Epithelial cell of proximal tubule (primary cell): ENCODE measurements around the gene PPIH. TPM values are rescaled to one million over a fixed set of nuclear protein-coding genes. Genes with fewer than 3 reads are reported as not detected.
"Not testable (repeated sequence)": the region's sequence is repeated elsewhere in the genome, so short reads cannot be mapped to it uniquely, and the experiment has no call there.

Experiments used
- DNase-seq: peaks from one replicate; pipeline ENCODE4 v3.0.0-alpha.2; 2011; ENCODE audit warnings: low read depth
- H3K4me3 ChIP-seq: 2 replicates; pipeline ENCODE4 v1.5.1; 2011; ENCODE audit warnings: low read depth, mild to moderate bottlenecking, low read length
- CTCF ChIP-seq: conservative IDR thresholded peaks from 2 replicates; pipeline ENCODE4 v1.5.1; 2012; ENCODE audit warnings: low read depth, mild to moderate bottlenecking, low read length
- total RNA-seq: library from RNA; depleted of rRNA; stranded (reverse); fragments of >200 nt; gene quantifications from 2 replicates; pipeline ENCODE4 v1.2.3, GENCODE V29; 2015

The PPIH gene
- total RNA-seq, 1 donor from 2014 or later: 76.7 TPM

GRCh38 chr1:42692461-42692860 is 34.2 kb downstream of the PPIH start:
- H3K4me3 ChIP-seq: no peak overlapping the region
- no peak for TF ChIP-seq CTCF
- no peak for DNase-seq

- no peak overlapping the region for H3K4me3 ChIP-seq
- no peak for TF ChIP-seq CTCF
- no peak for DNase-seq
Observed at GRCh38 chr1:42692911-42693310, 34.7 kb downstream of the PPIH start.

- DNase-seq: no peak
- TF ChIP-seq CTCF: no peak
- H3K4me3 ChIP-seq: no peak overlapping the region
Observed at GRCh38 chr1:42698081-42698813, 40.0 kb downstream of the PPIH start.

- no peak overlapping the region for H3K4me3 ChIP-seq
- no peak for TF ChIP-seq CTCF
- no peak for DNase-seq
Observed at GRCh38 chr1:42700006-42700405, 41.8 kb downstream of the PPIH start.

DNA sequence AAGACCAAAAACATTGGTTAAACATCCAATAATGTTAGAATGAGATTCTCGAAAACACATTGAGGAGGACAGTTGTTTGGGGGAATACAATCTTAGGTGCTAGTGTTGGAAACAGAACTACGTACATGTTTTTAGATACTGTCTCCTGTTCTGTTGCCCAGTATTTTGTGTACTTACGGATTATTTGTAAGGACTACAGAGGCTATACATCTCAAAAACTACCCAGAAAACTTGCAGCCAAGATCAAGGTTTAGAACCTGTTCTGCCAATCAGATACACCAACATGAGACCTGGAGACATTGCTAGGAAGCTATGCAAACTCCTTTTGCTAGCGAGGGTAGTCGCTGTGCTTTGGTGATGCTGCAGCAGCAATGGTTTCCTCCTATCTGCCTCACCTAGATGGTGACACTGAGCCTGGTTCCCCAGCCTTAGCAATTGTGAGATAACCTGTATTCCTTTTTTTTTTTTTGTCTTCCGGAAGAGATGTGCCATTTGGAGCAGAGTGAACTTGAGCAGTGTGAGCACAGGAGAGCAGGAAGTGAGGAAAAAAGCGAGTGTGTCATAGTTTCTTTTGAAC is 45.8 kb downstream of the PPIH start:
- H3K4me3 ChIP-seq: no peak overlapping the region
- no peak for TF ChIP-seq CTCF

DNA sequence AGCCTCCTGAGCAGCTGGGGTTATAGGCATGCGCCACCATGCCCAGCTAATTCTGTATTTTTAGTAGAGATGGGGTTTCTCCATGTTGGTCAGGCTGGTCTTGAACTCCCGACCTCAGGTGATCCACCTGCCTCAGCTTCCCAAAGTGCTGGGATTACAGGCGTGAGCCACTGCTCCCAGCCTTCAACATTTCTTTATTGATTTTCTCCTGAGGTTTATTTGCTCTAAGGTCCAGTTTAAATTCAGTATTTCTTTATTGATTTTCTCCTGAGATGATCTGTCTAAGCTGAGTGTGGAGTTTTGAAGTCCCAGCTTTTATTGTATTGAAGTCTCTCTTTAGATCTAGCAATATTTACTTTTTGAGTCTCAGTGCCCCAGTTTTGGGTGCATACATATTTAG is 54.6 kb downstream of the PPIH start:
- not testable (repeated sequence) for DNase-seq, H3K4me3 ChIP-seq

More for the DNA sequence above, 45.8 kb downstream of the PPIH start:
- DNase-seq: no peak

- no peak for TF ChIP-seq CTCF
- no peak overlapping the region for H3K4me3 ChIP-seq
- DNase-seq: no peak
Observed at GRCh38 chr1:42713293-42713692, 55.1 kb downstream of the PPIH start.

DNA sequence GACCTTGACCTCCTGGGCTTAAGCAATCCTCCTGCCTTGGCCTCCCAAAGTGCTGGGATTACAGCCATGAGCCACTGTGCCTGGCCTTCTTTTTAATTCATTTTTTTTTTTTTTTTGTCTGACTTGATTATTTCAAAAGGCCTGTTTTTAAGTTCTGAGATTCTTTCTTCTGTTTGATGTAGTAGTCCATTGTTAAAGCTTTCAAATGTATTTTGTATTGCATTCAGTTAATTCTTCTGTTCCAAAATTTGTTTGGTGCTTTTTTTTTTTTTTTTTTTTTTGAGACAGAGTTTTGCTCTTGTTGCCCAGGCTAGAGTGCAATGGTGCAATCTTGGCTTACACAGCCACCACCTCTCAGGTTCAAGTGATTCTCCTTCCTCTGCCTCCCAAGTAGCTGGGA is 56.2 kb downstream of the PPIH start:
- DNase-seq, H3K4me3 ChIP-seq: not testable (repeated sequence)
